Keratinocyte (primary cell): ENCODE results near the gene RBM19. TPM values are rescaled to one million over a fixed set of nuclear protein-coding genes. Genes with fewer than 3 reads are reported as not detected.

Experiments used
- DNase-seq: peaks from one replicate; pipeline ENCODE4 v3.0.0-alpha.2; 2011; ENCODE audit warnings: low read depth, missing footprints, low spot score
- FAIRE-seq: peaks from 2 replicates; lab custom pipeline; 2011; peaks lifted over from hg19 to GRCh38; lab: Jason Lieb, UNC
- H2AFZ ChIP-seq: 2 replicates; pipeline ENCODE4 v1.6.0; 2012; ENCODE audit warnings: low read length, control low read depth, inconsistent platforms; ENCODE audit not compliant: control insufficient read depth
- H3K27ac ChIP-seq: 2 replicates; pipeline ENCODE4 v1.5.1; 2011; ENCODE audit warnings: low read length; ENCODE audit not compliant: control insufficient read depth, insufficient read depth
- H3K27me3 ChIP-seq: 3 replicates; pipeline ENCODE4 v1.6.0; 2011; ENCODE audit warnings: low read length; ENCODE audit not compliant: control insufficient read depth, insufficient read depth; ENCODE audit errors: extremely low read depth
- H3K36me3 ChIP-seq, 2 experiments: 2 replicates in 1 of 2; 3 replicates in 1 of 2; pipeline ENCODE4 v1.5.1; 2011; ENCODE audit warnings: low read length in 2 of 2, mild to moderate bottlenecking in 1 of 2; ENCODE audit not compliant: control insufficient read depth in 2 of 2, insufficient read depth in 2 of 2; ENCODE audit errors: extremely low read depth in 1 of 2
- H3K4me1 ChIP-seq: 3 replicates; pipeline ENCODE4 v1.5.1; 2011; ENCODE audit warnings: low read length; ENCODE audit not compliant: control insufficient read depth, insufficient read depth; ENCODE audit errors: extremely low read depth
- H3K4me2 ChIP-seq: 3 replicates; pipeline ENCODE4 v1.6.0; 2011; ENCODE audit warnings: low read depth, low read length; ENCODE audit not compliant: control insufficient read depth, insufficient read depth; ENCODE audit errors: extremely low read depth
- H3K4me3 ChIP-seq, 3 experiments: fragments of 200-600 bp in 1 of 3; sonication (generic) in 1 of 3; 2 replicates in 2 of 3; 3 replicates in 1 of 3; pipeline ENCODE4 v1.5.1; 2011 to 2016; ENCODE audit warnings: low read length in 3 of 3, mild to moderate bottlenecking in 3 of 3, control low read depth in 2 of 3, inconsistent platforms in 1 of 3, low read depth in 1 of 3, mixed read lengths in 1 of 3, mixed run types in 1 of 3, moderate library complexity in 1 of 3; ENCODE audit not compliant: control insufficient read depth in 2 of 3, insufficient read depth in 2 of 3; ENCODE audit errors: extremely low read depth in 1 of 3
- H3K79me2 ChIP-seq: 2 replicates; pipeline ENCODE4 v1.6.0; 2012; ENCODE audit warnings: low read length; ENCODE audit not compliant: control insufficient read depth, insufficient read depth
- H3K9ac ChIP-seq: 3 replicates; pipeline ENCODE4 v1.6.0; 2011; ENCODE audit warnings: low read length; ENCODE audit not compliant: control insufficient read depth, insufficient read depth; ENCODE audit errors: extremely low read depth
- H3K9me1 ChIP-seq: 3 replicates; pipeline ENCODE4 v1.6.0; 2011; ENCODE audit warnings: low read length; ENCODE audit not compliant: control insufficient read depth, insufficient read depth; ENCODE audit errors: extremely low read depth
- H3K9me3 ChIP-seq: 2 replicates; pipeline ENCODE4 v1.5.1; 2012; ENCODE audit warnings: low read depth, low read length; ENCODE audit not compliant: control insufficient read depth
- H4K20me1 ChIP-seq: 3 replicates; pipeline ENCODE4 v1.6.0; 2011; ENCODE audit warnings: low read length; ENCODE audit not compliant: control insufficient read depth, insufficient read depth; ENCODE audit errors: extremely low read depth
- CTCF ChIP-seq, 3 experiments: IDR thresholded peaks in 1 of 3; conservative IDR thresholded peaks in 1 of 3; optimal IDR thresholded peaks in 1 of 3; 2 replicates in 2 of 3; 3 replicates in 1 of 3; pipeline versions ENCODE3 to v1.5.1; 2011; ENCODE audit warnings: low read length in 3 of 3, mild to moderate bottlenecking in 3 of 3, moderate library complexity in 2 of 3, control low read depth in 1 of 3, inconsistent platforms in 1 of 3; ENCODE audit not compliant: insufficient read depth in 2 of 3; ENCODE audit errors: extremely low read depth in 1 of 3
- EZH2 ChIP-seq: IDR thresholded peaks from one replicate; pipeline ENCODE4 v1.6.1; 2012; ENCODE audit warnings: inconsistent platforms, mild to moderate bottlenecking, low read length, moderate library complexity
- dilution Hi-C: fragments of 300-500 bp; cut with MboI; formaldehyde crosslinking; loops from one replicate; pipeline ENCODE4 v1.7.0; 2020; ENCODE audit warnings: low sequenced_read_pairs; ENCODE audit not compliant: extremely low pct_ligation_motif_present
- polyA plus RNA-seq, 5 experiments: library from polyadenylated mRNA; depleted of rRNA in 3 of 5; stranded (reverse) in 3 of 5; stranded (forward) in 1 of 5; unstranded in 1 of 5; fragments of >200 nt; gene quantifications; 1 replicate in 1 of 5; 2 replicates in 3 of 5; 3 replicates in 1 of 5; pipeline versions ENCODE4 v1.2.1 to v1.2.3, GENCODE V29; 2011 to 2012; ENCODE audit warnings: missing spikeins in 2 of 5, low read depth in 1 of 5, low replicate concordance in 1 of 5

Gene RBM19
- polyA plus RNA-seq, 1 donor (not counting 4 experiments of a cell fraction or from before 2014, with no cell fraction given), result 14.6 TPM

DNA sequence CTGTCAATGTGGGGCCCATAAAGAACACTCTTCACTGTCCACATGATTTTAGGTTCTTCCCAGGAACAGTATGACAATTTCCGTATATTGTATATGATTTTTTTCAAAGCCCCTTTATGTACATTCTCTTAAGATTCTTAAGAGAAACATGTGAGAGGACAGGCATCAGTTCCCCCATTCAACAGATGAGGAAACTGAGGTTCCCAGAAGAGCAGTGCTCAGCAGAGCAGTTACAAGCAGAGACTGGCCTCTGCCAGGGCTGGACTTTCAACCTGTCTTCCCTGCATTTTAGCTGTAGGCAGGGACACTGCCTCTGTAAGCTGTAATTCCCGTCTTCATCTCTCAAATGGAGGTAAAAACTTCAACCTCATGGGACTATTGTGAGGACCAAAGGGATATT is 77.7 kb downstream of the RBM19 start:
- peaks cover 0 to 3% of the 10 kb centered on the region in 2 experiments for H3K36me3 ChIP-seq
- no peaks in the 10 kb centered on the region for H3K9me1 ChIP-seq
- TF ChIP-seq CTCF (optimal IDR thresholded peaks at IDR 0.05 in 1 of 3, IDR thresholded peaks at IDR 0.05 in 1 of 3, conservative IDR thresholded peaks at IDR 0.05 in 1 of 3; ENCODE audit: extremely low read depth in 1 of 3, insufficient read depth in 2 of 3, low read length in 3 of 3) (no peak), EZH2 (no peak)
- no peaks in the 10 kb centered on the region for H3K9me3 ChIP-seq
- dilution Hi-C loops, result no loop called here
- no peak overlapping the region for H3K27ac ChIP-seq
- no peak overlapping the region for H3K4me3 ChIP-seq
- H2AFZ ChIP-seq, result no peak overlapping the region
- H3K9ac ChIP-seq, result no peak overlapping the region
- no peak for DNase-seq
- H3K4me1 ChIP-seq, result no peaks in the 10 kb centered on the region
- H3K27me3 ChIP-seq, result no peaks in the 10 kb centered on the region
- no peaks in the 10 kb centered on the region for H4K20me1 ChIP-seq
- no peak for FAIRE-seq
- no peaks in the 10 kb centered on the region for H3K79me2 ChIP-seq
- no peak overlapping the region for H3K4me2 ChIP-seq

DNA sequence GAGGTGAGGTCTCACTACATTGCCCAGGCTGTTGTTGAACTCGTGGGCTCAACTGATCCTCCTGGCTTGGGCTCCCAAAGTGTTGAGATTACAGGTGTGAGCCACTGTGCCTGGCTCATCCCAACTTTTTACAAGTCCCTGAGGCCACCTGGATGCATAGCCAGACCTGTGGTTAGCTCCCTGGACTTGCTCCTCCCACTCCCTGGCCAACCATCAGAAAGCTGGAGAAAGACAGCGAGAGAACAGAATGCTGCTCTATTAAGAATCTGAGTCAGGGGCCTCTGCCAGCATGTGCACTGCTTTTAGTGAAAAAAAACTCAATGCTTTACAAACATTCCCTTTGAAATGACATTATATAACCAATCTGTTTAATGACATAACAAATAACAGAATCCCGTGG is 78.2 kb downstream of the RBM19 start:
- no peak for DNase-seq
- no peak for FAIRE-seq
- TF ChIP-seq EZH2 (no peak), CTCF (optimal IDR thresholded peaks at IDR 0.05 in 1 of 3, IDR thresholded peaks at IDR 0.05 in 1 of 3, conservative IDR thresholded peaks at IDR 0.05 in 1 of 3; ENCODE audit: extremely low read depth in 1 of 3, insufficient read depth in 2 of 3, low read length in 3 of 3) (no peak)
- Histone ChIP-seq H3K79me2 (no peaks in the 10 kb centered on the region), H3K9ac (no peak overlapping the region), H3K4me2 (no peak overlapping the region), H3K4me3 (no peak overlapping the region), H3K9me3 (no peaks in the 10 kb centered on the region), H4K20me1 (no peaks in the 10 kb centered on the region), H3K4me1 (no peaks in the 10 kb centered on the region), H3K36me3 (peaks cover 0 to 7% of the 10 kb centered on the region in 2 experiments), H3K27ac (no peak overlapping the region), H3K27me3 (no peaks in the 10 kb centered on the region), H2AFZ (no peak overlapping the region), H3K9me1 (no peaks in the 10 kb centered on the region)
- dilution Hi-C loops, result no loop called here
